Measurements from ENCODE around the gene APLP1. TPM values are rescaled to one million over a fixed set of nuclear protein-coding genes. Genes with fewer than 3 reads are reported as not detected.
A peak's percentile ranks its signal among the peaks of the same experiment; 100 is the strongest.

Gene APLP1
- total RNA-seq, 2 experiments from 2014 or later, result 0.42 to 0.79 TPM

DNA sequence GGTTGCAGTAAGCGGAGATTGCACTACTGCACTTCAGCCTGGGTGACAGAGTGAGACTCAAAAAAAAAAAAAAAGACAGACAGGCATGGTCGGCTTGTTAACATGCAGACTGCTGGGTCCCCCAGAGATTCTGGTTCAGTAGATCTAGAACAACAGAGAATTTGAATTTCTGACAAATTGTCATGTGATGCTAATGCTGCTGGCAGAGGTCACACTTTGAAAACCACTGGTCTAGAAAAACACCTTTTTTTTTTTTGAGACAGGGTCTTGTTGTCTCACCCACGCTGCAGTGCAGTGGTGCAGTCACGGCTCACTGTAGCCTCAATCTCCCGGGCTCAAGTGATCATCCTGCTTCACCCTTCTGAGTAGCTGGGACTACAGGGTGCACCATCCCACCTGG is 60.1 kb downstream of the APLP1 start:
- Mint-ChIP-seq H3K4me1 (peaks cover 38% of the 10 kb centered on the region), H3K27ac (peak overlapping the region; percentile 19), H3K9me3 (peaks cover 14% of the 10 kb centered on the region), H3K36me3 (ENCODE audit: low read depth) (peaks cover 11% of the 10 kb centered on the region), H3K27me3 (peaks cover 13% of the 10 kb centered on the region), H3K4me3 (no peak overlapping the region)
- POLR2A ChIA-PET, result no interaction called here
- DNase-seq, result no peak
- CTCF ChIA-PET, result no interaction called here

Other genes with a start within 250 kb of the APLP1 start
- 100 to 1,000 TPM; 100 to 112 TPM for gene RBM42, start 239.5 kb upstream of the APLP1 start, total RNA-seq
- gene ETV2, start 226.8 kb upstream of the APLP1 start, total RNA-seq, result 1 to 10 TPM in 1 of 2 experiments, under 1 TPM in 1; 0.84 to 1.9 TPM
- 100 to 1,000 TPM; 429 to 474 TPM for gene COX6B1, start 220.3 kb upstream of the APLP1 start, total RNA-seq
- gene UPK1A, start 202.1 kb upstream of the APLP1 start, total RNA-seq, result under 1 TPM; 0.37 TPM
- 10 to 100 TPM; 15.4 to 17.3 TPM for gene ZBTB32, start 164.0 kb upstream of the APLP1 start, total RNA-seq
- gene KMT2B, start 150.6 kb upstream of the APLP1 start, total RNA-seq, result 10 to 100 TPM; 65.1 to 67.2 TPM
- gene IGFLR1, start 126.1 kb upstream of the APLP1 start, total RNA-seq, result 10 to 100 TPM; 53.7 to 54.6 TPM
- 10 to 100 TPM; 35.0 to 38.1 TPM for gene U2AF1L4, start 123.2 kb upstream of the APLP1 start, total RNA-seq
- gene PSENEN, start 122.9 kb upstream of the APLP1 start, total RNA-seq, result 10 to 100 TPM; 41.7 to 46.3 TPM
- 10 to 100 TPM; 13.7 to 15.9 TPM for gene LIN37, start 120.0 kb upstream of the APLP1 start, total RNA-seq
- under 1 TPM; 0.29 to 0.69 TPM for gene HSPB6, start 111.5 kb upstream of the APLP1 start, total RNA-seq
- gene PROSER3, start 110.4 kb upstream of the APLP1 start, total RNA-seq, result 10 to 100 TPM; 53.7 to 59.1 TPM
- gene ARHGAP33, start 93.0 kb upstream of the APLP1 start, total RNA-seq, result 100 to 1,000 TPM in 1 of 2 experiments, 10 to 100 TPM in 1; 91.3 to 101 TPM
- gene PRODH2, start 55.7 kb upstream of the APLP1 start, total RNA-seq, result not detected
- not detected for gene NPHS1, start 16.1 kb upstream of the APLP1 start, total RNA-seq
- under 1 TPM; 0.19 to 0.25 TPM for gene KIRREL2, start 11.7 kb upstream of the APLP1 start, total RNA-seq
- 10 to 100 TPM; 36.9 to 47.5 TPM for gene NFKBID, start 32.0 kb downstream of the APLP1 start, total RNA-seq
- 100 to 1,000 TPM; 117 to 137 TPM for gene HCST, start 34.0 kb downstream of the APLP1 start, total RNA-seq
- not detected for gene TYROBP, start 39.7 kb downstream of the APLP1 start, total RNA-seq
- gene LRFN3, start 67.8 kb downstream of the APLP1 start, total RNA-seq, result 10 to 100 TPM; 12.3 to 13.5 TPM
- 10 to 100 TPM; 15.6 to 16.8 TPM for gene SDHAF1, start 126.6 kb downstream of the APLP1 start, total RNA-seq
- 1 to 10 TPM; 1.8 to 2.4 TPM for gene SYNE4, start 140.2 kb downstream of the APLP1 start, total RNA-seq
- gene ALKBH6, start 145.6 kb downstream of the APLP1 start, total RNA-seq, result 10 to 100 TPM; 38.2 to 43.0 TPM
- gene CLIP3, start 164.3 kb downstream of the APLP1 start, total RNA-seq, result 1 to 10 TPM in 1 of 2 experiments, under 1 TPM in 1; 0.75 to 1.4 TPM
- 1 to 10 TPM; 6.1 to 7.0 TPM for gene THAP8, start 185.7 kb downstream of the APLP1 start, total RNA-seq
- 10 to 100 TPM; 33.4 to 37.1 TPM for gene WDR62, start 186.3 kb downstream of the APLP1 start, total RNA-seq
- gene OVOL3, start 242.6 kb downstream of the APLP1 start, total RNA-seq, result not detected
- 10 to 100 TPM; 51.2 to 56.4 TPM for gene POLR2I, start 246.3 kb downstream of the APLP1 start, total RNA-seq
- 100 to 1,000 TPM; 195 to 197 TPM for gene TBCB, start 246.9 kb downstream of the APLP1 start, total RNA-seq